CD1c-positive myeloid dendritic cell (primary cell): Measurements from ENCODE around the gene TRUB2.

Source experiments
- DNase-seq: peaks from one replicate; pipeline ENCODE4 v3.0.0-alpha.2; 2016; ENCODE audit errors: extremely low spot score

Gene TRUB2

GRCh38 chr9:128322404-128323211 lies at the start of gene TRUB2, which contains the start of gene COQ4:
TSS of gene TRUB2 (minus strand) at chr9:128322447. CDS start at chr9:128322408, 39 bp downstream.
TSS of gene COQ4 (plus strand) at chr9:128322839. CDS start at chr9:128322859, 20 bp downstream.
- DNase-seq, result peak; percentile 97

- DNase-seq, result peak; percentile 32
Observed at GRCh38 chr9:128371630-128372117, 49.4 kb upstream of the TRUB2 start.

- peak; percentile 99 for DNase-seq
Observed at GRCh38 chr9:128370752-128371629, 48.7 kb upstream of the TRUB2 start, which contains the start of gene URM1. TSS of gene URM1 (plus strand) at chr9:128371374. CDS start at chr9:128371381, 7 bp downstream.

DNA sequence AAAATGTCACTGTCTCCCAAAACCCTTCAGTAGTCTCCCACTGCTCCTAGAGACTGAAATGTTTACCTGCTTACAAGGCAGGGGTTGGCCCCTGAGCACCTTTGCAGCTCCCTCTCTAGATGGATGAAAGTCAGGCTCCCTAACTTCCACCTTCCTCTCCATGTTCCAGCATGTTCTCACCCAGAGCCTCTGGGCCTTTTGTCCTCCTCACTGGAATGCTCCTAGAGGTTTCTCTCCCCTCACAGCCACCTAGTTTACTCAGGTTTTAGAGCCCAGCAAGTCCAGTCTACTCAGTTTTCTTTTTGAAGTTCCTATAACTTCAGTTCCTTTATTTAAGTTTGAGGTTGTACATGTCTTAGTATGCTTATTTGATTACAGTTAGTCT lies 48.1 kb upstream of the TRUB2 start:
- no peak for DNase-seq

- no peak for DNase-seq
Observed at GRCh38 chr9:128369024-128369706, 46.9 kb upstream of the TRUB2 start.

DNA sequence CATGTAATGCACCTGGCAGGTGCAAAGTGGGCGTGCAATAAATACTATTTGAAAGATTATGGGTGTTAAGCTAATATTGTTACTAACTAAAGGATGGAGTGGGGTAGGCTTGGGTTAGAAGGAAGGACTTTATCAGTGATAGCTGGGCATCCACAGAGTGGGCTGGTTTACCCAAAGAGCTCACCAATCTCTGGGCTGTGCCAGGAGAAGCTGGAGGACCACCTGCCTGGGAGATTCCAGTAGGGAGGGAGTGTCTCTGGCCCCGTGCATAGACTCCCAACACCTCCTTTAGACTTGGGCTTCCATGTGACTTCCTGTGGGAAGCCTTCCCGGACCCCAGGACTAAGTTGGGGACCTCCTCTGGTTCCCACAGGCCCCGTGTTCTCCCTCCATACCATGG lies 43.3 kb upstream of the TRUB2 start:
- no peak for DNase-seq

GRCh38 chr9:128362774-128363173 lies 40.5 kb upstream of the TRUB2 start:
- no peak for DNase-seq

- DNase-seq, result peak; percentile 78
Observed at GRCh38 chr9:128361986-128362646, 39.9 kb upstream of the TRUB2 start.

DNA sequence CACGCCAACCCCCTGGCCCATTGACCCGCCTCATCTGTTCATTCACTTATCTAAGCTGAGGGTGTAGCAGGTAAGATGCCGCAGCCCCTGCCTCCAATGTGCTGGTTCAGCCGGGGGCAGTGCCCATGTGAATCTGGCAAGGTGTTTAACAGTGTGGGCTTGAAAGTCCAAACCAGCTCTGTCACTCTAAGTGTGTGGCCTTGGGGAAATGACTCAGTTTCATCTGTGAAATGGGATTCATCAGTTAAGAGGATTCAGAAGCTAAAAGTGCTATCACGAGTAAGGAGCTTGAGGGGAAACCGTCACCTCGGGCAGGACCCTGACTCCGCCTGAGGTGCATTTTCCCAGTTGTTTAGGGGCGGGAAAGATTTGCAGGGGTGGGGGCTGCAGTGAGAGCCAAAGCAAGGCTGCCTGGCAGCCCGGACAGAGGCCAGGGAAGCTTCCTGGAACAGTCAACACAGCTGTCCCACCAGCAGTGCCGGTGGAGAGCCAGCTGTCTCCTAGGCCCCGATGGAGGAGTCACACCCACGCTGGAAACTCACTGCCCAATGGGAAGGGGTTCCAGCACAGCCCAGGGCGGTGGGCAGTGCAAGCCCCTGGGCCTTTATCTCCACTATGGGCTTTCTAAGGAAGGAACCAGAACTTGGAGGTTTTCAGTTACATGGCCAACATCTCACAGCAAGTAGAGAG lies 39.2 kb upstream of the TRUB2 start:
- DNase-seq, result no peak

DNA sequence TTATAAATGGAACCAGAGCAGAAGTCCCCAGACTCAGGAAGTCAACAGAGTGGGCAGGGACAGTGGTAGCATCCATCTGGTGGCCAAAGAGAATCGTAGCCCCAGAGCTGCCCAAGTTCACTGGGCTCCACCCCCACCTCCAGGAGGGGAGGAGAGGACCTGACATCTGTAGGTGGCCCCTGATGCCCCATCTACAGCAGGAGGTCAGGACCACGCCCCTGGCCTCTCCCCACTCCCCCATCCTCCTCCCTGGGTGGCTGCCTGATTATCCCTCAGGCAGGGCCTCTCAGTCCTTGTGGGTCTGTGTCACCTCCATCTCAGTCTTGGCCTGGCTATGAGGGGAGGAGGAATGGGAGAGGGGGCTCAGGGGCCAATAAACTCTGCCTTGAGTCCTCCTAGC lies 38.6 kb upstream of the TRUB2 start:
- DNase-seq, result no peak

- DNase-seq, result no peak
Observed at GRCh38 chr9:128358861-128359260, 36.6 kb upstream of the TRUB2 start.

- no peak for DNase-seq
Observed at GRCh38 chr9:128358090-128358489, 35.8 kb upstream of the TRUB2 start.

DNA sequence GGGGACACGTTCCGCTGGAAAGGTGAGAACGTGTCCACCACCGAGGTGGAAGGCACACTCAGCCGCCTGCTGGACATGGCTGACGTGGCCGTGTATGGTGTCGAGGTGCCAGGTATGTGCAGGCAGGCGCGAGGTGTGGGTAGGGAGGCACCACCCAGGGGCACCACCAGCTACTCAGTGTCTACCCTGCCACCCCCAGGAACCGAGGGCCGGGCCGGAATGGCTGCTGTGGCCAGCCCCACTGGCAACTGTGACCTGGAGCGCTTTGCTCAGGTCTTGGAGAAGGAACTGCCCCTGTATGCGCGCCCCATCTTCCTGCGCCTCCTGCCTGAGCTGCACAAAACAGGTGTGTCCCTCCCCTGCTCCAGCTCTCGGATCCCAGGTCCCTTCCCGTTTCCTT lies 33.2 kb upstream of the TRUB2 start:
- no peak for DNase-seq

DNA sequence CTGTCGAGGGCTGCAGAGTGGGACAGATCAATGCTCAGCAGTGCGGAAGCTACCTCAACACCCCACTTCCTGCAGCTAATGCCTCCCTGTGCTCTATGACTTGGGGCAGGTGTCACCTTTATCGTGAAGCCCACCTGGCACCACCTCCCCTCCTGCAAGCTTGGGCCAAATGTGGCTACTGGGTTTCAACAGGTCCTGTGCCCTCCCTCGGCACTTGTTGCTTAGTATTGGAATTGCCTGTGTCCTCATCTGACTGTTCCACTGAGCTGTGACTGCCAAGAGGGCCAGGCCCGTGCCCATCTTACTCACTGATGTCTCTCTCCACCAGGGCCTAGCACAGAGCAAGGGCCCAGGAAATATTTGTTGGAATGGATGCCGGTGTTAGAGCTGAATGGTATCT lies 27.5 kb upstream of the TRUB2 start:
- no peak for DNase-seq

DNA sequence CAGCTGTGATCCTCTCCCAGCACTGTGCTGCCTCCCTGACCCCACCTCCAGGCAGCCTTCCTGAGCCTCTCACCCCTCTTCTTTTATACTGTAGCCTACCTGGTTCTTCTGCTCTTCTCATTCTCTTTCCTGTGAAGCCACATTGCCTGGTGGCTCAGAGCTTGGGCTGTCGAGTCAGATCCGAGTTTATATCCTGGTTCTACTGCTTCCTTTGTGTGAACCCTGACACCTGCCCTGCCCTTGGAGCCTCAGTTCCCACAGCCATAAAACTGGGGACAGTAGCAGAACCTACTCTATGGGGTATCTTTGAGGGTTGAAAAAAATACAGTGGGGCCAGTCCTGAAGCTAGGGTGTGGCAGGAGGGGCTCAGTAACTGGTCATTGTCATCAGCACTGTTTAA lies 26.9 kb upstream of the TRUB2 start:
- no peak for DNase-seq

DNA sequence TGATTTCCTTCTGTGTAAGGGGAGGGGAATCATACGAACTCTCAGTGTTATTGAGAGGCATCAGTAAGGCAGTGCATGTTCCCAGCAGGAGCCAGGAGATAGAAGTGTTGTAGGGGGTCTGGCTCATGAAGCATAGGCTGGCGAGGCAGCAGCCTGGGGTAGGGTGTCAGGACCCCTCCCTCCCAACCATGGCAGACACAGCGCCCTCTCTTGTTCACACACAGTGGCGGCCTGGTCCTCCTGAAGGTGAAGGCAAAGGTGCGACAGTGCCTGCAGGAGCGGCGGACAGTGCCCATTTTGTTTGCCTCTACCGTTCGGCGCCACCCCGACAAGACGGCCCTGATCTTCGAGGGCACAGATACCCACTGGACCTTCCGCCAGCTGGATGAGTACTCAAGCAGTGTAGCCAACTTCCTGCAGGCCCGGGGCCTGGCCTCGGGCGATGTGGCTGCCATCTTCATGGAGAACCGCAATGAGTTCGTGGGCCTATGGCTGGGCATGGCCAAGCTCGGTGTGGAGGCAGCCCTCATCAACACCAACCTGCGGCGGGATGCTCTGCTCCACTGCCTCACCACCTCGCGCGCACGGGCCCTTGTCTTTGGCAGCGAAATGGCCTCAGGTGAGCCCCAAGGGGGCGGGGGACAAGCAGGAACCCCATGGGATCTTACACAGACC lies 22.8 kb upstream of the TRUB2 start:
- DNase-seq, result no peak

DNA sequence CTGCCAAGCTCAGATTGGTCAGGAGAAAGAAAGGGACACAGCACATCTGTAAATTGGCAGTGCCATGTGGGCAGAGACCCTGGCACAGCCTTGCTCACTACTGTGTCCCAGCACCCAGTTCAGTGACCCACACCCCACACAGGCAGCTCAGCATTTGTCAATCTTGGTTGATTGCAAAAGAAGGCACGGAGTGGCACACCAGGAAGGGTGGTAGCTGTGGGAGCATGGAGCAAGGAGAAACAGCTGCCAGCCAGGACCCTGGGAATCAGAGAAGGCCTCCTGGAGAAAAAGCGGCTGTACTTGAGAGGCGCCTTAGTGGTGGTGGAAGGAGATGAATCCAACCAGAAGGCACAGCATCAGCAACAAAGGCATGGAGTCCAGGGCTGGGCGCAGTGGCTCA lies 21.6 kb upstream of the TRUB2 start:
- DNase-seq, result no peak

DNA sequence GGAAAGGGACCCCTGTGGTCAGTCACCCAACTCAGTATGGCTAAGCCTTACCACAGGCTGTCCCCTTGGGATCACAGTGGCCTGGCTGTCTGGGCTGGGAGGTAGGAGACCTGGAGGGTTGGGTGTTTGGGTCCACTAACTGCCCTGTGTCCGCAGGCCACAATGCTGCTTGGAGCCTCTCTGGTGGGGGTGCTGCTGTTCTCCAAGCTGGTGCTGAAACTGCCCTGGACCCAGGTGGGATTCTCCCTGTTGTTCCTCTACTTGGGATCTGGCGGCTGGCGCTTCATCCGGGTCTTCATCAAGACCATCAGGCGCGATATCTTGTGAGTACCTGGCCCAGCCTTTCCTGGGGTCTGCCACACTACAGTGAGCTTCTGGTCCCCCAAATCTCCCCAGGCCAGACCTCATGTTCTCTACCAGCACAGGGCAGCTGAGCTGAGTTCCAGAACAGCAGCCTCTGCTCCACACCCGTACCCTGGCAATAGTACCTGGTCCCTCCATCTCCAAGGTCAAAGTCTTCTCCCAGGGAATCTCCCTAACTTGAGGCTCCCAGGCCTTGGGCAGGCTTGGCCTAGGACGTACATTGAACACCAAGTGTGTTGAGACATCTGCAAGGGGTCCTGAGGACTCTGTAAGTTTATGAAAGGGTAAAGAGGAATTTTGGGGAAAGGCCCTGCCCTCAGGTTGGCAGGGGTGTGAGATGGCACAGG lies 20.9 kb upstream of the TRUB2 start:
- no peak for DNase-seq

DNA sequence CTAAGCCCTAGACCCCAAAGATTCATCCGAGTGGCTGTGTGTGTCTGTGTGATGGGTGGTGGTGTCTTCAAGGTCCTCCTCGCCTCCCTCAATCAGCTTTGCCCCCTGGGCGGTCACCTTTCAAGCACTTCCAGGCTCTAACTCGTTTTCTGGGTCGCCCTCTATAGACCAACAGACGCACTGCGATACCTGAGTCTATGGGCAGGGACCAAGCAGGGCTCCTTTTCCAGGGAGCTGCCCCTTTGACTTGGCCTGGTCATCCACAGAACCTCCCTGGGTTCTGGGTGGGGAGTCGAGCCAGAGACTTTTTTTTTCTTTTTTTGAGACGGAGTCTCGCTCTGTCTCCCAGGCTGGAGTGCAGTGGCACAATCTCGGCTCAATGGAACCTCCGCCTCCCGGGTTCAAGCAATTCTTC lies 19.2 kb upstream of the TRUB2 start:
- peak; percentile 55 for DNase-seq
